Lower lobe of right lung (tissue), 2 donors: ENCODE measurements around the gene LRRC37A. TPM values are rescaled to one million over a fixed set of nuclear protein-coding genes. Genes with fewer than 3 reads are reported as not detected.
"Not testable (repeated sequence)": the region's sequence is repeated elsewhere in the genome, so short reads cannot be mapped to it uniquely, and the experiment has no call there.

Experiments
- ATAC-seq, 2 donors: fragments of 200-7000 bp; cut with Tn5 transposase; one replicate each; pipeline ENCODE4 v1.9.1; 2020 to 2022; ENCODE audit warnings: mild to moderate bottlenecking in 2 of 2, moderate library complexity in 2 of 2
- DNase-seq: peaks from one replicate; pipeline ENCODE4 v3.0.0-alpha.2; 2020
- H3K27ac ChIP-seq: fragments of 200-600 bp; one replicate; pipeline ENCODE4 v1.8.0; 2022
- H3K27me3 ChIP-seq: fragments of 200-600 bp; one replicate; pipeline ENCODE4 v1.8.0; 2022; ENCODE audit warnings: low read depth
- H3K36me3 ChIP-seq: fragments of 200-600 bp; one replicate; pipeline ENCODE4 v1.8.0; 2022; ENCODE audit warnings: mild to moderate bottlenecking
- H3K4me1 ChIP-seq: fragments of 200-600 bp; one replicate; pipeline ENCODE4 v1.8.0; 2022
- H3K4me3 ChIP-seq: fragments of 200-600 bp; one replicate; pipeline ENCODE4 v1.8.0; 2022; ENCODE audit warnings: mild to moderate bottlenecking
- H3K9me3 ChIP-seq: fragments of 200-600 bp; one replicate; pipeline ENCODE4 v1.8.0; 2022
- CTCF ChIP-seq: fragments of 200-600 bp; IDR thresholded peaks from one replicate; pipeline ENCODE4 v1.8.0; 2022; ENCODE audit warnings: antibody characterized with exemption, mild to moderate bottlenecking
- intact Hi-C: fragments of 100-400 bp; cut with DNase I; formaldehyde crosslinking; loops from one replicate; pipeline ENCODE4 v1.11.0; 2022
- long read RNA-seq: library from polyadenylated mRNA; unstranded; transcript quantifications from one replicate; pipeline ENCODE4 v2.0.0, GENCODE V29; 2021
- total RNA-seq: library from RNA; stranded (reverse); fragmentation: NEBNext Ultra II Directional; extraction: Animal tissue kit (Norgen Biotek cat#: 25700); gene quantifications from one replicate; pipeline ENCODE4 v1.2.1, GENCODE V29; 2021
- donor health status: DM: no; HTN: yes; CAD: no; lungs with severe emphysema.

Gene LRRC37A
- 3.3 TPM for total RNA-seq
- long read RNA-seq, partial matches to known transcripts = 0 of 10 reads
- long read RNA-seq, other reads (novel, unspliced or antisense) = 10 of 10 reads

- DNase-seq, H3K36me3 ChIP-seq, intact Hi-C loops, H3K4me3 ChIP-seq, ATAC-seq, H3K4me1 ChIP-seq, H3K27me3 ChIP-seq, H3K27ac ChIP-seq, H3K9me3 ChIP-seq: not testable (repeated sequence)
Observed at GRCh38 chr17:46294831-46295230, at the start of gene LRRC37A. TSS of gene LRRC37A (plus strand) at chr17:46295131. CDS start at chr17:46295134, 3 bp downstream.

GRCh38 chr17:46249153-46249552 lies 45.8 kb upstream of the LRRC37A start:
- ATAC-seq, H3K4me3 ChIP-seq, H3K4me1 ChIP-seq, DNase-seq, H3K9me3 ChIP-seq, intact Hi-C loops, H3K27ac ChIP-seq, H3K36me3 ChIP-seq, H3K27me3 ChIP-seq: not testable (repeated sequence)

- ATAC-seq, H3K4me1 ChIP-seq, intact Hi-C loops, H3K36me3 ChIP-seq, H3K27me3 ChIP-seq, H3K9me3 ChIP-seq, H3K4me3 ChIP-seq, DNase-seq, H3K27ac ChIP-seq: not testable (repeated sequence)
Observed at GRCh38 chr17:46252804-46253203, 42.1 kb upstream of the LRRC37A start.

GRCh38 chr17:46253722-46254121 lies 41.2 kb upstream of the LRRC37A start:
- H3K4me1 ChIP-seq, H3K4me3 ChIP-seq, H3K27me3 ChIP-seq, H3K9me3 ChIP-seq, H3K36me3 ChIP-seq, H3K27ac ChIP-seq, intact Hi-C loops: not testable (repeated sequence)
- peak; percentile 64 for TF ChIP-seq CTCF
- ATAC-seq (peak; percentile 90 to 93), DNase-seq (peak; percentile 71)

- H3K4me3 ChIP-seq, DNase-seq, intact Hi-C loops, H3K4me1 ChIP-seq, H3K9me3 ChIP-seq, H3K36me3 ChIP-seq, ATAC-seq, H3K27ac ChIP-seq, H3K27me3 ChIP-seq: not testable (repeated sequence)
Observed at GRCh38 chr17:46254215-46254614, 40.7 kb upstream of the LRRC37A start.

- ATAC-seq, DNase-seq, intact Hi-C loops, H3K4me1 ChIP-seq, H3K27ac ChIP-seq, H3K36me3 ChIP-seq, H3K4me3 ChIP-seq, H3K9me3 ChIP-seq, H3K27me3 ChIP-seq: not testable (repeated sequence)
Observed at GRCh38 chr17:46256369-46256768, 38.6 kb upstream of the LRRC37A start.

- H3K4me1 ChIP-seq, H3K36me3 ChIP-seq, H3K27ac ChIP-seq, intact Hi-C loops, H3K27me3 ChIP-seq, H3K9me3 ChIP-seq: not testable (repeated sequence)
- peak; percentile 51 for DNase-seq
- peak; percentile 91 to 92 for ATAC-seq
- peak overlapping the region; percentile 42 for H3K4me3 ChIP-seq
Observed at GRCh38 chr17:46259845-46260661, 34.9 kb upstream of the LRRC37A start.

GRCh38 chr17:46262271-46262670 lies 32.7 kb upstream of the LRRC37A start:
- Histone ChIP-seq H3K27ac (no peak overlapping the region), H3K9me3 (no peaks in the 10 kb centered on the region), H3K4me3 (no peak overlapping the region), H3K36me3 (no peaks in the 10 kb centered on the region), H3K4me1 (peaks cover 13% of the 10 kb centered on the region), H3K27me3 (no peaks in the 10 kb centered on the region)
- DNase-seq (no peak), ATAC-seq (no peak)
- no peak for TF ChIP-seq CTCF
- intact Hi-C loops = no loop called here
